HL-60/S4 treated with phorbol 12-myristate 13-acetate at 8.2 ng/mL for 4 days and 3 days (cell line): Measurements from ENCODE around the gene FOXN1.
"Not testable (repeated sequence)": the region's sequence is repeated elsewhere in the genome, so short reads cannot be mapped to it uniquely, and the experiment has no call there.

ENCODE experiments used
- in situ Hi-C: fragments of 300-500 bp; cut with MboI; formaldehyde crosslinking; loops from 2 replicates; pipeline ENCODE4 v1.15.0; 2022; ENCODE audit warnings: low sequenced_read_pairs

The FOXN1 gene

GRCh38 chr17:28499684-28500357 lies 6.3 kb upstream of the FOXN1 start:
- in situ Hi-C loops: no loop called here

DNA sequence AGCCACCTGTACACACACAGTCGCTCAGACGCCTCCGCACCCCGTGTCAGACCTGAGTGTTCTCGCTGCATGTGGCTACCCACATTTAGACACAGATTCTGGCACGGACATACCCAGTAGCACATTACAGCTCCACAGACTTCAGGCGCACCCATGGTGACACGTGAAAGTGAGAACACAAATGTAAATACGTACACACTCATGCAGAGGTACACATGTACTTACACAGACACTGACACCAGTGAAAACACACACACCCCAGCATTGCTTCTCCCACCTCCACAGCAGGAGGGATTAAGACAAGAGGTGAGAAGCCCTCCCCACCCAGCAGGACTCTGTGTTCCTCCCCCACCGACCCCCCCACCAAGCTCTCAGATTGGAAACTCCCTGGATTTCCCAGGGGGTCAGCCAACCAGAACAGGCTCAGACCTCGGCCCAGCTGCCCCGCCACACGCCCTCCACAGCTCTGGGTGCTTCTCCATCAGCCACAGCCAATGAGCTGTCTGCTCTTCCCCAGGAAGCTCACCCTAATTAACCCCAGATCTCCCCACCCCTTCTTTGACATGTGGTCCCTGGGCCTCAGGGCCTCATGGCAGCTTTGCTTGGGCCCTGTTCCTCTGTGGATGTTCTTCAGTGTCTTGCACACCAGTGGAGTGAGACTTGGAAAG lies 5.3 kb upstream of the FOXN1 start:
- in situ Hi-C loops: no loop called here

- in situ Hi-C loops: no loop called here
These were observed 4.5 kb upstream of the FOXN1 start for GRCh38 chr17:28501421-28502284.

DNA sequence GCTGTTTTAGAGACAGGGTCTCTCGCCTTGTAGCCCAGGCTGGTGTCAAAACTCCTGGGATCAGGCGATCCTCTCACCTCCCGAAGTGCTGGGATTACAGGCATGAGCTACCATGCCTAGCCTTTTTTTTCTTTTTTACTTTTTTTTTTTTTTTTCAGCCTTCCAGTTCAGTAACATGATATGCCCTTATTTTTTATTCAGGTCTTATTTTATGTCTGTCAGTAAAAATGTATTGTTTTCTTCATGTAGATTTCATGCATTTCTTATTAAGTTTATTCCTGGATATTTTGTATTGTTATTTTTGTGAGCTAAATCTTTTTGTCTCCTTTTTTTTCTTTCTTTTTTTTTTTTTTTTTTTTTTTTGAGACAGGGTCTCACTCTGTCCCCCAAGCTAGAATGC lies 2.7 kb upstream of the FOXN1 start:
- in situ Hi-C loops: no loop called here

DNA sequence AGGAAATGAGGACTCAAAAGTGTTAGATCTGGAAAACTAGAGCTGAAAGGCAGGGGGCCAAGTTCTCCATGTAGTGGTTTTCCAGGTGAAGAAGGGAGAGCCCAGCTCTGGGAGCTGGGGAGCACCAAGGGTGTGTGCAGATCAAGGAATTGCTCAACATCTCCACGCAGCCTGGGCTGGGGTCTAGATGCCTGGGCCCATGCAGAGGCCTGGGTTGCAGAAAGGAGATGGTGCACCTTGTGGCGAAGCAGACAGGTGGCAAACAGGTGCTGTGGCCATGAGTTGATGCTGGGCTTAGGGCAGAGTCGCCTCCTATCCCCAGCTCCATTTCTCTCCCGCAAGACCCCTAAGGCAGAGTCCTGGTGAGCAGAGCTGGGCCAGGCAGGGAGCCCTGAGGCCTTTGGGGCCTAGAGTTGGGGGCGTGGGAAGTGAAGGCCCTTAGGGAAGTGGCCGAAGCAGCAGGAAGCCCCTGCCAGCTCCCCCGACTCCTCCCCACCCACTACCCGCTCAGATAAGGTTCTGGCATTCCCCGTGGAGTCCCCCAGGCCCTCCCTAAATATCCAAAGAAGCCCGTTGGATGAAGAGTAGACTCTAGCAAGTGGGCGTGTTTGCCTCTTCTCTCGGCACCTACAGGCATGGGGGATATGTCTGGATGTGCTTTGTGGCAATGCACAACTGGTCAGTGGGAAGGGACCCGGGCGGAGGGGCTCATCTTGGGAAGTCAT lies 777 bp downstream of the FOXN1 start:
- in situ Hi-C loops: no loop called here

DNA sequence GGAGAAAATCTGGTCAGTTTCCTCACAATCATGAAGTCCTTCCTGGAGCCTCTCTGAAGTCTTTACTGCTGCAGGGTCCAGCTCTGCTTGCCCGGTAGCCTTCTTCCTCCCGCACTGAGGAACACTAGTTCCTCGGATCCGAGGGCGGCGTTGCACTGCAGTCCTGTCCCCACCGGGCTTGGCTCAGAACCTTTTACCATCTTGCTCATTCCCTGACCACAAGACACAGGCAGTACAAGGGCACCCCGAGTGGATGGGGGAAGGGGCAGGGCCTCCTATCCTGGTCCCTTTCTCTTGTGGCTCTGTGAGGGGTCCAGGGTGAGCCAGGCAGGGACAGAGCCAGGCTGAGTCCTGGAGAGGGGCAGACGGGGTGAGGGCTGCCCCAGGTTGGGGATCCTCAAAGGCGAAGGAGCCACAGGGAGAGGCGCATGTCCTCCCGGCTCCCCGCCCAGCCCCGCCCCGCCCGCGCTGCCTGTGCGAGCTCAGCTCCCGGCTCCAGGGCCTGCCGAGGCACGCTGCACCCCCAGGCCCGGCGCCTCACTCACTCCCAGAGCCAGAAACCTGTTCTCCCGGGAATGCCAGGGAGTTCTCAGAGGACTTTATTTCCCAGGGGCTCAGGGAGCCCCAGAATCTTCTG lies 1.5 kb downstream of the FOXN1 start:
- in situ Hi-C loops: no loop called here

GRCh38 chr17:28508211-28508724 lies 2.1 kb downstream of the FOXN1 start:
- in situ Hi-C loops: no loop called here

DNA sequence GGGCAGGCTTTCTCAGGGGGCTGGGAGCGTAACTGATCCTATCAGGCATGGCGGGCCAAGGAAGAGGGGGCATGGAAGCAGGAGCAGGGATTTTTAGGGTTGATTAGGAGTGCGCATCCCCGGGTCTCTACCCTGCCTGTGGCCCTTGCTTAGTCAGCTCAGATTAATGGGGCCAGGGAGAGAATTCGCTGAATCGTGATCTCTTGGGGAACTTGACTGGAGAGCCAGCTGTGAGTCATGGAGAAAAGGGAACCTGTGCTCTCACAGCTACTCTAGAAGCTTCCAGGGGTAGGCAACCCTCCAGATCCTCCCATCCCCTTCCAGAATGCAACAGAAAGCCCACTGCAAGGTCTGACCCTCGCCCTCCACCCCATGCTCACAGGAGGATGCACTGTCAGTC lies 3.6 kb downstream of the FOXN1 start:
- in situ Hi-C loops: no loop called here

DNA sequence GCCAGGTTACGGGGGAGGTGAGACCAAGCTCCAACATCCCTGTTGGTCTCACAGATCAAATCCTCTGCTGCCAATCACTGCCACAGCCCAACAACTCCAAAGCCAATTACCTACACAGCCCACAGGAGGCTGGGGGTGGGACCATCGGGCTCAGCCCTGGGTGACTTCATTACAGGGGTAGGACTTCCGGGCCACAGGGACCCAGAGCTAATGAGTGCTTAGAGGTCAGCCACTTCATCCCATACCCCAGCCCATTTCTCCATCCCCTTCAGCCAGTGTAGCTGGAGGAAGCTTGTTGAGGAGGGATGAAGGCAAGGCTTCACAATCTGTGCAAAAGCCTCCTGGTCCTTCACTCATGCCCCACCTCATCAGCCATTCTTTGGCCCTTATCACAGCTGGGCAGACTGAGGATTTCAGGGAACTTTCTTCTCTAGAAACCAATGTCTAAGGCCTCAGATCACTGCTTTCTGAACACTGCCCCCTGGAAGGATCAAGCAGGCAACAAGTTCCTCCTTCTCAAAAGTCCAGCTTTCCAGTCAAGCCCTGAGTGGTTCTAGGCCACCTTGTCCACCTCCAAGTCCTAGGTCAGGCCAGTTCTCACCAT lies 5.8 kb downstream of the FOXN1 start:
- in situ Hi-C loops: no loop called here

DNA sequence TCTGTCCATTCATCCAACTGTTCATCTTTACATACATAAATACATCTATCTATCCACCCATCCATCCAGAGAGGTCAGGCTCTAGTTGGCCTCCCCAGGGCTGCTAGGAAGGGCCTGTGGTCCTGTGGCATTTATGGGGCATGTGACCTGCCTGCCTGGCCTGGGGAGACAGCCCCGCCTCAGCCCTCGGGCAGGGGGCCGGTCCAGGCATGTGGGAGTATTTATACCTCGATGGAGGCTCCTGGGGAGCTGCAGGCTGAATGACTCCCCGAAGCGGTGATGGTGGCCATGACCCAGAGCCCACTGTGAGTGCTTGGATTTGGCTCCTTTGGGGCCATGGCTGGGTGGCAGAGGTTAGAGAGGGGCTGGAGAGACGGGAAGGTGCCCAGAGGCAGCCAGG lies 7.3 kb downstream of the FOXN1 start:
- in situ Hi-C loops: no loop called here

GRCh38 chr17:28514561-28515002 lies 8.4 kb downstream of the FOXN1 start:
- in situ Hi-C loops: no loop called here

DNA sequence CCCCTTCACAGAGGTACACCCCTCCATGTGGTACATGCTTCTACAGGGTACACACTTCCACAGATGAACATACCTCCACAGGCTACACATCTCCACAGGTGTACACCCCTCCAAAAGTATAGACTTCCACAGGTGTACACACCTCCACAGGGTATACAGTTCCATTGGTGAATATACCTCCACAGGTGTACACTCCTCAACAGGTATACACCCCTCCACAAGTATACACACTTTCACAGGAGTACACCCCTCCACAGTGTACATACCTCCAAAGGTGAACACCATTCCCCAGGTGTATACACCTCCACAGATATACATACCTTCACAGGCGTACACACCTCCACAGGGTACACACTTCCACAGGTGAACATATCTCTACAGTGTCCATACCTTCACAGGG lies 9.4 kb downstream of the FOXN1 start:
- in situ Hi-C loops: no loop called here

DNA sequence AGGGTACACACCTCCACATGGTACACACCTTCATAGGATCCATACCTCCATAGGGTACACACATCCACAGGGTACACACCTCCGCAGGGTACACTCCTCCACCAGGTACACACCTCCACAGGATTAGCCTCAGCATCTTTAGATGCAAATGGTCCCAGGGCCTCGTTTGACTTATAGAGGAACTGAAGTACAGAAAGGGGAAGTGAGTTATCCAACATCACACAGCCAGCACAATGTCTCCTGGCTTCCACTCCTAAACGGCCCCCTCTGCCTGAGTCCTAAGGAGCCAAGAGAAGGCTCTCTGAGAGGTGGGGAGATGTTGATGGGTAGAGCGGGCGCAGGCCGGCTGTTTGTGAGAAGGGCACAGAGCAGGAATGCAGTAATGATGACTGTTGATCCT lies 12.0 kb downstream of the FOXN1 start:
- in situ Hi-C loops: no loop called here

GRCh38 chr17:28518578-28518977 lies 12.4 kb downstream of the FOXN1 start:
- in situ Hi-C loops: no loop called here

DNA sequence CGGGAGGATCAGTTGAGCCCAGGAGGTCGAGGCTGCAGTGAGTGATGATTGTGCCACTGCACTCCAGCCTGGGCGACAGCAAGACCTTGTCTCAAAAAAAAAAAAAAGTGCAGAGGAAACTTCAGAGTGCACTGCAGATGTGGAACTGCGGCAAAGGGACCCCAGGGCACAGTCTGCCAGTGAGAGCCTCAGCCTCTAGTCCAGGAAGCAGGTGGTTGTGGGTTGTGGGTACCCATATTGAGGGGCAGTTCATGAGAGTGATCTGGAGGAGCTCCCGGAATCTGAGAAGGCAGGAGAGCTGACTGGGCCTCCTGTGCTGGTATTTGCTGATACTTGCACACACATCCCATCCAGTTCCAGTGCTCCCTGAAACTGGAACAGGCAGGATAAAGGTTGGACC lies 13.1 kb downstream of the FOXN1 start:
- in situ Hi-C loops: no loop called here

- in situ Hi-C loops: no loop called here
These were observed 14.5 kb downstream of the FOXN1 start for GRCh38 chr17:28520687-28521086.

GRCh38 chr17:28521311-28522085 lies 15.3 kb downstream of the FOXN1 start:
- in situ Hi-C loops: no loop called here

DNA sequence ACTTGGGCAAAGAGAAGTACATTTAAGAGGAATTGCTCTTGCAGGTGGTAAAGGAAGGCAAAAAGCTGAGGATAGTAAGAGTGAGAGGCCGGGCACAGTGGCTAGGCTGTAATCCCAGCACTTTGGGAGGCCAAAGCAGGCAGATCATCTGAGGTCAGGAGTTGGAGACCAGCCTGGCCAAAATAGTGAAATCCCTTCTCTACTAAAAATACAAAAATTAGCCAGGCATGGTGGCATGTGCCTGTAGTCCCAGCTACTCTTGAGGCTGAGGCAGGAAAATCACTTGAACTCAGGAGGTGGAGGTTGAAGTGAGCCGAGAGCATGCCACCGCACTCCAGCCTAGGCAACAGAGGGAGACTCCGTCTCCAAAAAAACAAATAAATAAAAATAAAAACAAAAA lies 16.1 kb downstream of the FOXN1 start:
- in situ Hi-C loops: not testable (repeated sequence)

DNA sequence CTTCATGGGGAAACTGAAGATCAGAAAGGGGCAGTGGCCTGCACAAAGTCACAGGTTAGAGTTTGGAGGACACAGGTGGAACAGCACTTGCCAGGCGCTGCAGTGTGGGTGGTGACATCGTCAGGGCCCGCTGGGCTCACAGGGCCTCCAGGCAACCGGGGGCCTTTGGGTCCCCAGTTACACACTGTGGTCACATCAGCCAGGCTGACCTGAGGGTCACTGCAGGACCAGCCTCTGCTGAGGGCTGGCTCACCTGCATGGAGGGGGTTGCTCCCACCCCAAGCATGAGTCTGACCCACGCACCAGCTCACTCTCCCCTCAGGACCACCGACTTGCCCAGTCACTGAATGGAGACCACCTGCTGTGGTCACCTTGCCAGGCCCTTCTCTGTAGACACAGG lies 17.0 kb downstream of the FOXN1 start:
- in situ Hi-C loops: no loop called here
